CD4-positive, alpha-beta T cell treated with Interleukin-4 for 4 hours (primary cell): Measurements from ENCODE around the gene NAA35.
"Not testable (repeated sequence)": the region's sequence is repeated elsewhere in the genome, so short reads cannot be mapped to it uniquely, and the experiment has no call there.

Experiments
- DNase-seq: peaks from one replicate; pipeline ENCODE4 v3.0.0-alpha.2; 2020

NAA35 gene

DNA sequence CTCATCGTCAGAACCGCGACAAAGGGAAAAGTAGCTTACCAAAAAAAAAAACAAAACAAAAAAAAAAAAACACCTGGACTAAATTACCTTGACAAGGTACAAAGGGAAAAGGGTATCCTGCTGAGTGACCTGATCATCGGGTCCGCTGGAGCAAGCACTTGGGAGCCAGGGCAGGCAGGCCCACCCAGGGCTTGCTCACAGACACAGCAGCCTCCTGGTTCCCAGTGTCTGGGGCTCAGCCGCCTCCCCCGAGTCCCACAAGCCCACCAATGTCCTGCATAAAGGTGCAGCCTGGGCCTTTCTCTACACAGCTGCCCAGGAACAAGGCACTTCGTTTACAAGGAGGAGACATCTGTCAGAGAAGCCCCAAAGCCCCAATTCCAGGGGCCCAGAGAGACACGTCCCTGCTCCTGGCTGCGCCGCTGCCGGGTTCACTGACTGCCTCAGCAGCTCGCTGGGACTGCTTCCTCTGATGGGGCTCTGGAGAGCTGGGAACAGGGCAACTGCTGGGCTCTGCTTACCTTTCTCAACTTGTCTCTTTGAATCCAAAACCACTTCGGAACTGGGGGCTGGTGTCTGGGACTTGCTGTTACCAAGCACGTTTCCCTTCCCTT lies 95.0 kb downstream of the NAA35 start:
- no peak for DNase-seq

GRCh38 chr9:86036555-86036954 lies 95.6 kb downstream of the NAA35 start:
- DNase-seq = no peak

DNA sequence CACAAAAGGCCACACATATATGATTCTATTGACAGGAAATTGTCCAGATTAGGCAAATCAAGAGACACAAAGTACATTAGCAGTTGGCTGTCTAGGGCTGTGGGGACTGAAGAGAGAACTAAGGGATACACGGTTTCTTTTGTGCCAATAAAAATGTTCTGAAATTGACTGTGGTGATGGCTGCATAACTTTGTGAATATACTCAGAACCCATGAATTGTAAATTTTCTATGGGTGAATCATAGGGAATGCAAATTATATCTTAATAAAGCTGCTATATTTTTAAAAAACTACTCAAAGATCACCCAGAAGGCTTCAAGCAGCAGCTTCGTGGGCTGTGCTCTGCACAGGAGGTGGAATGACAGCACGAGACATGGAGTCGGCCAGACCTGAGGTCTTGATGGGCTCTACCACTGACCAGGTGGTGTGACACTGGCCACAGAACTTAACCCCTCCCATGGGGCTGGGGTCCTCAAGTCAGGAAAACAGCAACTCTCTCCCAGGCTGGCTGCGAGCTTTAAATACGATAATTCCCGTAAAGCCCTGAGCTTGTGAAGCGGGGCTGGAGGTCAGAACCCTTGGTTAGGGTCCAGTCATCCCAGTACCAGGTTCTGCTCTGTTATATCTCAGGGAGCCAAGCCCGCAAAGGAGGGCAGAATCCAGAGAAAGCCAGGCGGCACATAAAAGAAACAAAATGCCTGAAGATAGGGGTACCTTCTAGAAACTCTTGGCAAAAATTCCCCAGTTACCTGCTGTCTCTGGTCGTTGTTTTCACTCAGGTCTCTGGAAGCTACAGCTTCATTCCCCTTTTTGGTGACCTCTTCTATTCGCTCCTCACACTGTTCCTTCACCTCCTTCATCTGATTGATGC lies 99.3 kb downstream of the NAA35 start:
- DNase-seq = no peak

- DNase-seq = no peak
These were observed 99.9 kb downstream of the NAA35 start for GRCh38 chr9:86040861-86041155.

- DNase-seq = no peak
These were observed 100.4 kb downstream of the NAA35 start for GRCh38 chr9:86041311-86041741.

DNA sequence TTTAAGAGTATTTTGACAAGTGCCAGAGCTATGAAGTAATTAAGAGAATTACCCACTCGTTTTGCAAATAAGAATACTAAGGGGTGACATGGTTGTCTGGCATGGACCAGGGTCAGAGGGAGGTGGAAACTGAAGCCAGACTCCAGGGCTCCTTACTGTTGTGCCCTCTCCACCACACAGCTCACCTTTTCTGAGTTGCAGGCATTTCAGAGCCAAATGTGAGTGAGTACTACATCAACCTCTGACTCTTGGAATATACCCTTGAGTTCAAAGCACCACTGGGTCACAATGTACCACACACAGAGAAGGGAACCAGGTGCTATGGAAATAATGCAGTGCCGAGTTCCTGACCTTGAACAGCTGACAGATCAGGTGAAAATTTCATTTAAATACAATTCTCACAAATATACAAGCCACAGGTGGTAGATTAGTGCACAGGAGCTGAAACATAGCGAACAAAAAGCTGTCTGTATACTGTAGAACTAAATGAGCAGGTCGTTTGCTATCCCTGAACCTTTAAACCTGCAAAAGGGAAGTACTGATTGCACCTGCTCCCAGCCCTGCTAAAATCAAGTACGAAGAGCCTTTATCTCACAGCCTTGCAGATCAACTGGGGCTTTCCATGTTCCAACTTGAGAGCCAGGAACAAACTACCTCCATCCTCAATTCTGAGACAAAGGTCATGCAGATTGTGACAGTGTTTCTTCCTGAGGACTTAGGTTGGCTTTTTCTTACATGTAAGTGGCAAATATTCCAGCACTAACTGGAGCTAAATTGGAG lies 101.4 kb downstream of the NAA35 start:
- DNase-seq = no peak

GRCh38 chr9:86043586-86043985 lies 102.6 kb downstream of the NAA35 start:
- no peak for DNase-seq

GRCh38 chr9:86043999-86044398 lies 103.1 kb downstream of the NAA35 start:
- DNase-seq = no peak

- DNase-seq = no peak
These were observed 104.7 kb downstream of the NAA35 start for GRCh38 chr9:86045654-86046053.

- no peak for DNase-seq
These were observed 105.2 kb downstream of the NAA35 start for GRCh38 chr9:86046071-86046636.

DNA sequence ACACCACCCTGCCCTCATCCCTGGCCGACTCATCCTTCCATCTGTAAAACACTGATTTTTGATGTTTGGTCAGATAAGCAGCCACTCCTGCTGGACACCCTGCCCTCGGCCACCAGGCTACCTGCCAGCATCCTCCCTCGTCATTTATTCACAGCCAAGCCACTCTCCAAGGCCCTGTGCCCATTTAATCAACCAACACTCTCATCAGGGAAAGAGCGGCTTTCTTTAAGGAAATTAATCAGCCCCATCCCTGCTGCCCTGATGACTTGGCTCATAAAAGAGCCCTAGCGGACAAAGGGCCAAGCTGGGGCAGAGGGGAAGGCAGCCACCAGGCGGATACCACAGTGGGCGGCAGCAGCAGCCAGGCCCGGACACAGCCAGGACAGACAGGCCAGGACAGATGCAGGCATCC lies 106.0 kb downstream of the NAA35 start:
- DNase-seq = no peak

DNA sequence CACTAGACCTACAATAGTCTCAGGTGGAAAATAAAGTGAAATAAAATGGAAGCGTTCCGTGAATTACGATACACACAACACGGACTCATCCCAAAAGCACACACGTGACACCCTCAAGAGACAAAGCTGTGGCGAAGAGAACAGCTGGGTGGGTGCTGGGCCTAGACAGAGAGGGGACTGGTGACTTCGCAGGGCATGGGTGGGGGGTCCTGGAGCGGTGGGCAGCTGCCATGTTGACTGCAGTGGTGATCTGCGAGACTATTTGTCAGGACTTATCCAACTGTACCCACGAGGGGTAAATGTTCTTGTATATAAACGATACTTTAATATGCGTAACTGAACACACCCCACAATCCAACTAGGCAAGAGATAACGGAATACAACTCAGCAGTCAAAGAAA lies 106.4 kb downstream of the NAA35 start:
- no peak for DNase-seq

GRCh38 chr9:86048018-86048742 lies 107.2 kb downstream of the NAA35 start:
- not testable (repeated sequence) for DNase-seq

GRCh38 chr9:86052556-86053468 lies 111.9 kb downstream of the NAA35 start:
- no peak for DNase-seq

DNA sequence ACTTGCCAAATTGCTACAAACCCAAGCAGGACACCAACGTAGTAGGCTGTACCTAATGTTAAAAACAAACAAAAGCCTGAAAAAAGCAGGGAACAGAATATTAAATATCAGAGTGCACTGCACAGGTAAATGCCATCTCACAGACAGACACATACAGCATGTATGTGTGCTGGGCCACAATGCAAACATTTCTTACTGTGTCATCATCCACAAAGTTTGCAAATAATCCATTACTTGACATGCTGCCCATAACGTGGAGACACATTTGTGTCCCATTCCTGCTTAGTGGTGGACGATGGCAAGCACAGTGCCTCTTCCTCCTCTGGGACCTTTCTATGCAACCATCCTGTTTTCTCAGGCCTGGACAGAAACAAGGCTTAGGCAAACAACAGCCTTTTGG lies 113.7 kb downstream of the NAA35 start:
- DNase-seq = no peak

GRCh38 chr9:86057491-86057890 lies 116.5 kb downstream of the NAA35 start:
- no peak for DNase-seq

GRCh38 chr9:86061972-86062739 lies 121.2 kb downstream of the NAA35 start:
- DNase-seq = no peak

DNA sequence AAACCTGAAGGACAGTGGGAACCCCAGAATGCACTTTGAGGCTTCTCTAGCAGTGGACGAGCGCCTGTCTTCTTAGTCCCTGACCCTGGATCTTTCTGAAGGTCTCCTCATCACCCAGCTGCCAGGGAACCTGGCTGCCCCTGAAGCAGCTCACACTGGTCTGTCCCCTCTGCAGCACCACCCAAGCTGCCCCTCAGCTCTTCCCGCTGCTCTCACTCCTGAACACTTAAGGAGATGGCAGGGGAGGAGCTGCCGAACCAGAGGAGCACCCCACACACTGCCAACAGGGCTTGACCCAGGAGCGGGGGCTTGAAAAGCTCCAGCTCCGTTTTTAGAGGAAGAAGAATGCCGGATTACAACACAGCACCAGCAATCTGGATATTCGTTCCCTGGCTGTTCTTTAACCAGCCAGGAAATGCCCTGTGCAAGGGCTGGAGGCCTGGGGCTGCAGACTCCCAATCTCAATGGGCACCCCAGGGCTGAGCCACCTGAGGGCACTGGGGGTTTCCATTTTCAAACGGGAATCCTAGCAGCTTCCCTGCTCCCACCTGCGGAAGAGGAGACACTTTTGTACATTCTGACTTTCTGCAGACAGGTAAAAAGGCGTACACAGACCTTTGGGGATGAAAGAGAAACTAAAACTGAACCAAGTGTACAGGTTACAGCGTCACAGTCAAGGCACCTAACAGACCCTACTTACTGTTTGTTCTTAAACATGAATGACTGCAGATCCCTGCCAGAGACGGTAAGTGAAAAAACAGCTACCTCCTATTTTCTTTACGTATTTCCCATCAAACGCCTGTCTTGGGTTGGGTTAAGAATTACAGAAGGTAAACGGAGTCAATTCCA lies 122.1 kb downstream of the NAA35 start:
- no peak for DNase-seq

- no peak for DNase-seq
These were observed 123.3 kb downstream of the NAA35 start for GRCh38 chr9:86064220-86064619.
